Natural killer cell (primary cell): ENCODE measurements around the gene RIPOR2. TPM values are rescaled to one million over a fixed set of nuclear protein-coding genes. Genes with fewer than 3 reads are reported as not detected.

ENCODE experiments used
- ATAC-seq, 3 donors: fragments of 150-1000 bp in 2 of 3; fragments of 200-7000 bp in 1 of 3; cut with Tn5 transposase; 1 replicate in 1 of 3; 2 replicates in 2 of 3; pipeline ENCODE4 v1.10.0; 2021; ENCODE audit warnings: mild to moderate bottlenecking in 2 of 3, moderate library complexity in 2 of 3
- DNase-seq, 2 donors: peaks; one replicate each; pipeline versions ENCODE4 v3.0.0 to v3.0.0-alpha.2; 2013 to 2021; ENCODE audit warnings: mixed read lengths in 1 of 2
- H3K27ac ChIP-seq: one replicate; pipeline ENCODE4 v1.5.1; 2013; ENCODE audit warnings: mild to moderate bottlenecking, low read length
- H3K27me3 ChIP-seq: one replicate; pipeline ENCODE4 v1.6.1; 2013; ENCODE audit warnings: low read length; ENCODE audit not compliant: control insufficient read depth, insufficient read depth
- H3K36me3 ChIP-seq: one replicate; pipeline ENCODE4 v1.6.1; 2013; ENCODE audit warnings: low read length; ENCODE audit not compliant: control insufficient read depth, insufficient read depth
- H3K4me1 ChIP-seq: one replicate; pipeline ENCODE4 v1.6.1; 2013; ENCODE audit warnings: low read length; ENCODE audit not compliant: control insufficient read depth, insufficient read depth
- H3K4me3 ChIP-seq: one replicate; pipeline ENCODE4 v1.5.1; 2013; ENCODE audit warnings: low read length
- H3K9me3 ChIP-seq: one replicate; pipeline ENCODE4 v1.6.1; 2013; ENCODE audit warnings: low read length; ENCODE audit not compliant: control insufficient read depth, insufficient read depth
- H3K27ac Mint-ChIP-seq, 2 donors: one replicate each; pipeline ENCODE4 v1.8.0; 2022; ENCODE audit warnings: mild to moderate bottlenecking in 2 of 2, mixed read lengths in 2 of 2, moderate library complexity in 1 of 2
- H3K27me3 Mint-ChIP-seq, 2 donors: one replicate each; pipeline ENCODE4 v1.8.0; 2022; ENCODE audit warnings: low read depth in 2 of 2, mixed read lengths in 2 of 2
- H3K36me3 Mint-ChIP-seq: one replicate; pipeline ENCODE4 v1.8.0; 2022; ENCODE audit warnings: mixed read lengths
- H3K4me1 Mint-ChIP-seq, 2 donors: one replicate each; pipeline ENCODE4 v1.8.0; 2022; ENCODE audit warnings: mixed read lengths in 2 of 2
- H3K4me3 Mint-ChIP-seq: one replicate; pipeline ENCODE4 v1.8.0; 2022; ENCODE audit warnings: mild to moderate bottlenecking, moderate library complexity, mixed read lengths
- H3K9me3 Mint-ChIP-seq, 2 donors: one replicate each; pipeline ENCODE4 v1.8.0; 2022; ENCODE audit warnings: mixed read lengths in 2 of 2
- WGBS: methylation state at CpG from one replicate; pipeline ENCODE4 v1.1.7; 2013; ENCODE audit warnings: missing lambda C conversion rate; ENCODE audit not compliant: insufficient coverage; 5-methylcytosine and 5-hydroxymethylcytosine counted together
- intact Hi-C: fragments of 100-400 bp; cut with micrococcal nuclease; formaldehyde crosslinking; loops from one replicate; pipeline ENCODE4 v1.14.2; 2022
- total RNA-seq, 4 donors: library from RNA; stranded (reverse); fragments of 120-200 nt in 1 of 4; gene quantifications; one replicate each; pipeline versions ENCODE4 v1.2.3 to v1.2.4, GENCODE V29; 2013 to 2022
- TF ChIP-seq, protein P1 (sequence below): fragments of 200-600 bp; IDR thresholded peaks from one replicate; pipeline ENCODE4 v1.8.0; 2022; ENCODE audit warnings: antibody characterized with exemption

The RIPOR2 gene
- total RNA-seq, 3 donors from 2014 or later (not counting 1 experiment from before 2014, with no cell fraction given) = 234 to 312 (median 299) TPM

- ATAC-seq (no peak), DNase-seq (no peak)
- H3K27me3 ChIP-seq = no peaks in the 10 kb centered on the region
- TF ChIP-seq, protein P1, sequence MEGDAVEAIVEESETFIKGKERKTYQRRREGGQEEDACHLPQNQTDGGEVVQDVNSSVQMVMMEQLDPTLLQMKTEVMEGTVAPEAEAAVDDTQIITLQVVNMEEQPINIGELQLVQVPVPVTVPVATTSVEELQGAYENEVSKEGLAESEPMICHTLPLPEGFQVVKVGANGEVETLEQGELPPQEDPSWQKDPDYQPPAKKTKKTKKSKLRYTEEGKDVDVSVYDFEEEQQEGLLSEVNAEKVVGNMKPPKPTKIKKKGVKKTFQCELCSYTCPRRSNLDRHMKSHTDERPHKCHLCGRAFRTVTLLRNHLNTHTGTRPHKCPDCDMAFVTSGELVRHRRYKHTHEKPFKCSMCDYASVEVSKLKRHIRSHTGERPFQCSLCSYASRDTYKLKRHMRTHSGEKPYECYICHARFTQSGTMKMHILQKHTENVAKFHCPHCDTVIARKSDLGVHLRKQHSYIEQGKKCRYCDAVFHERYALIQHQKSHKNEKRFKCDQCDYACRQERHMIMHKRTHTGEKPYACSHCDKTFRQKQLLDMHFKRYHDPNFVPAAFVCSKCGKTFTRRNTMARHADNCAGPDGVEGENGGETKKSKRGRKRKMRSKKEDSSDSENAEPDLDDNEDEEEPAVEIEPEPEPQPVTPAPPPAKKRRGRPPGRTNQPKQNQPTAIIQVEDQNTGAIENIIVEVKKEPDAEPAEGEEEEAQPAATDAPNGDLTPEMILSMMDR = no peak
- H3K27ac ChIP-seq = no peak overlapping the region
- H3K36me3 Mint-ChIP-seq = no peaks in the 10 kb centered on the region
- H3K9me3 Mint-ChIP-seq = no peaks in the 10 kb centered on the region
- no peaks in the 10 kb centered on the region for H3K4me1 ChIP-seq
- no peaks in the 10 kb centered on the region for H3K27me3 Mint-ChIP-seq
- H3K4me1 Mint-ChIP-seq = peaks cover 11 to 20% of the 10 kb centered on the region in 2 donors
- H3K4me3 ChIP-seq = no peak overlapping the region
- WGBS = 88% methylated on average over 2 of the region's 2 CpGs
- intact Hi-C loops = no loop called here
- H3K4me3 Mint-ChIP-seq = no peak overlapping the region
- H3K9me3 ChIP-seq = no peaks in the 10 kb centered on the region
- no peak overlapping the region for H3K27ac Mint-ChIP-seq
- peaks cover 2% of the 10 kb centered on the region for H3K36me3 ChIP-seq
Measured at GRCh38 chr6:24795106-24795505, 140.7 kb downstream of the RIPOR2 start.

DNA sequence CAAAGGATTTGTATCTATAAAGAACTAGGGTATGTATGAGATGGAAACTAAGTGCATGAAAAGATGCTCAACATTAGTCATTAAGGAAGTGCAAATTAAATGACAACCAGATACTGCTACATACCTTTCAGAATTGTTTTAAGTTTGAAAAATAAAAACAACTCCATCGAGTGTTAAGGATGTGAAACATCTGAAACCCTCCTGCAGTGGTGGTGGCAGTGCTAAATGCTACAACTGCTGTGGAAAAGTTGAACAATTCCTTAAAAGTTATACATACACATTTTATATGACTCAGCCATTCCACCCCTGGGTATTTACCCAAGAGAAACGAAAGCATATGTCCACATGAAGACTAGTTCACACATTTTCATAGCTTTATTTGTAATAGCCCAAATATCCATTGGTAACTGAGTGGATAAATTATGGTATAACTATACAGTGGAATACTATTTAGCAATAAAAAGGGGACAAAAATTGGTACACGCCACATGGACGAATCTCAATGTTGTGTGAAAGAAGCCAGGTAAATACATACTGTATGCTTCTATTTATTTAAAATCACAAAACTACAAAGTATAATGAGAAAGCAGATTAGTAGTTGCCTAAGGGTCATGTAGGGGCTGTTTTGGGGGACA, 147.6 kb downstream of the RIPOR2 start:
- DNase-seq (no peak), ATAC-seq (no peak)
- peaks cover 20% of the 10 kb centered on the region for H3K36me3 ChIP-seq

GRCh38 chr6:24780206-24780605, 155.6 kb downstream of the RIPOR2 start:
- 89% methylated on average over 1 of the region's 4 CpGs for WGBS
- H3K36me3 Mint-ChIP-seq = no peaks in the 10 kb centered on the region
- H3K4me1 Mint-ChIP-seq = peaks cover 16 to 22% of the 10 kb centered on the region in 2 donors
- H3K27ac ChIP-seq = no peak overlapping the region
- no peak overlapping the region for H3K4me3 Mint-ChIP-seq
- intact Hi-C loops = no loop called here
- H3K9me3 Mint-ChIP-seq = no peaks in the 10 kb centered on the region
- peaks cover 10% of the 10 kb centered on the region for H3K36me3 ChIP-seq
- ATAC-seq = no peak
- no peaks in the 10 kb centered on the region for H3K9me3 ChIP-seq
- H3K27me3 ChIP-seq = no peaks in the 10 kb centered on the region
- TF ChIP-seq, protein P1 = no peak
- no peaks in the 10 kb centered on the region for H3K27me3 Mint-ChIP-seq
- H3K4me1 ChIP-seq = peaks cover 11% of the 10 kb centered on the region
- H3K4me3 ChIP-seq = no peak overlapping the region
- H3K27ac Mint-ChIP-seq = no peak overlapping the region
- no peak for DNase-seq

More for the DNA sequence above, 147.6 kb downstream of the RIPOR2 start:
- no peaks in the 10 kb centered on the region for H3K27me3 Mint-ChIP-seq
- H3K9me3 Mint-ChIP-seq = no peaks in the 10 kb centered on the region
- Histone ChIP-seq H3K27ac (no peak overlapping the region), H3K4me3 (no peak overlapping the region), H3K9me3 (no peaks in the 10 kb centered on the region), H3K4me1 (no peaks in the 10 kb centered on the region), H3K27me3 (no peaks in the 10 kb centered on the region)
- intact Hi-C loops = no loop called here
- WGBS = 64% methylated on average over 2 of the region's 4 CpGs
- H3K4me1 Mint-ChIP-seq = no peaks in the 10 kb centered on the region
- H3K36me3 Mint-ChIP-seq = no peaks in the 10 kb centered on the region
- TF ChIP-seq, protein P1 = no peak
- H3K27ac Mint-ChIP-seq = no peak overlapping the region
- H3K4me3 Mint-ChIP-seq = no peak overlapping the region
